Measurements from ENCODE around the gene RNASE12. TPM values are rescaled to one million over a fixed set of nuclear protein-coding genes. Genes with fewer than 3 reads are reported as not detected.

Gene RNASE12
- polyA plus RNA-seq, 1 of the 3 experiments (the other 2 are of a cell fraction), result not detected

DNA sequence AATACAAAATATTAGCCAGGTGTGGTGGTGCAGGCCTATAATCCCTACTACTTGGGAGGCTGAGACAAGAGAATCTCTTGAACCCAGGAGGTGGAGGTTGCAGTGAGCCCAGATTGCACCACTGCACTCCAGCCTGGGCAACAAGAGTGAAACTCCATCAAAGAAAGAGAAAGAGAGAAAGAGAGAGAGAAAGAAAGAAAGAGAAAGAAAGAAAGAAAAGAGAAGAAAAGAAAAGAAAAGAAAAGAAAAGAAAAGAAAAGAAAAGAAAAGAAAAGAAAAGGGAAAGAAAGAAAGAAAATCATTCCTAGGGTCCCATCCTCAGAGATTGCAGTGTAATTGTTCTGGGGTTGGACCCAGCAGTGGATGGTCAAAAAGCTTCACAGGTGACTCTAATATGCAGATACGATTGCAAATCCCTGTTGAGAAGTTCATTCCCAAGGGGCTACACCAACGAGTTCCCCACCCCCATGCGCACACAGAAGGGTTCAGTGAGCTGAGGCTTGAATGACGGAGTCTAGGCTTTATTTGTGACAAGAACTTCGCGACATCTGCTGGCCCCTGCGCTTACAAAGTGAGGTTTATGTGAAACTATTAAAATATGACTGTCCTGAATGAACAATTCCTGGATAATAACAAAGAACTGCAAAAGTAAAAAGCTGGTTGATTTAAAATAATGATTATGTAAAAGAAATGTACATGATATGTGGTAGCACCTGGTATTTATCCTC is 17.4 kb upstream of the RNASE12 start:
- H3K4me1 ChIP-seq (ENCODE audit: control insufficient read depth in 1 of 2, insufficient read depth in 2 of 2, low read depth in 1 of 2, low read length in 1 of 2), result peaks cover 0 to 4% of the 10 kb centered on the region in 2 experiments; a peak in 1 of 4 replicates
- no peak overlapping the region for H2AFZ ChIP-seq (ENCODE audit: low read depth)
- H4K20me1 ChIP-seq (ENCODE audit: insufficient read depth), result peaks cover 6% of the 10 kb centered on the region
- no peak overlapping the region for H3K9ac ChIP-seq
- no peaks in the 10 kb centered on the region for H3K79me2 ChIP-seq (ENCODE audit: insufficient read depth)
- no peaks in the 10 kb centered on the region for H3K9me3 ChIP-seq
- H3K4me3 ChIP-seq (ENCODE audit: low read depth in 2 of 2, low read length in 1 of 2), result no peak overlapping the region
- H3K4me2 ChIP-seq, result 0 out of 2 replicates have a peak overlapping the region, but pooled peaks have one; percentile 73
- ChIA-PET POLR2A (no interaction called here), CTCF (interaction anchor here (0.6 to 4.9 kb wide), 30 partner anchors 9 to 784 kb away, joined by 3 to 70 read pairs (median 5); partner anchors contain the start of genes CCNB1IP1, PARP2, RNASE11 and RNASE4)
- DNase-seq, result no peak
- peaks cover 20% of the 10 kb centered on the region for H3F3A ChIP-seq (replicated peaks; ENCODE audit: insufficient read depth)
- 37% methylated on average over 7 of the region's 7 CpGs for WGBS (ENCODE audit: low lambda C conversion rate)
- no peaks in the 10 kb centered on the region for H3K27me3 ChIP-seq (ENCODE audit: insufficient read depth)
- H3K9me2 ChIP-seq, result no peaks in the 10 kb centered on the region
- no peak overlapping the region for H3K27ac ChIP-seq (ENCODE audit: low read depth in 2 of 2, low read length in 1 of 2)
- H3K36me3 ChIP-seq (replicated peaks in 1 of 2; ENCODE audit: control insufficient read depth in 1 of 2, insufficient read depth in 2 of 2, low read length in 1 of 2), result no peaks in the 10 kb centered on the region
- no peak for TF ChIP-seq CHD2 (IDR thresholded peaks at IDR 0.05; ENCODE audit: low read length, partially characterized antibody)
- TF ChIP-seq GATA2 (CRISPR knock-in tag; IDR thresholded peaks at IDR 0.05), result no peak
- no peak for TF ChIP-seq EZH2phosphoT487 (IDR thresholded peaks at IDR 0.05; ENCODE audit: borderline replicate concordance, low read depth)
- TF ChIP-seq YY1 (IDR thresholded peaks at IDR 0.05; ENCODE audit: low read depth), result no peak
- TF ChIP-seq TCF12 (IDR thresholded peaks at IDR 0.05), result no peak
- no peak for TF ChIP-seq RAD21 (IDR thresholded peaks at IDR 0.05; ENCODE audit: low read length)
- no peak for TF ChIP-seq TAF1 (IDR thresholded peaks at IDR 0.05; ENCODE audit: borderline replicate concordance, low read depth, low read length)
- TF ChIP-seq, protein P1, sequence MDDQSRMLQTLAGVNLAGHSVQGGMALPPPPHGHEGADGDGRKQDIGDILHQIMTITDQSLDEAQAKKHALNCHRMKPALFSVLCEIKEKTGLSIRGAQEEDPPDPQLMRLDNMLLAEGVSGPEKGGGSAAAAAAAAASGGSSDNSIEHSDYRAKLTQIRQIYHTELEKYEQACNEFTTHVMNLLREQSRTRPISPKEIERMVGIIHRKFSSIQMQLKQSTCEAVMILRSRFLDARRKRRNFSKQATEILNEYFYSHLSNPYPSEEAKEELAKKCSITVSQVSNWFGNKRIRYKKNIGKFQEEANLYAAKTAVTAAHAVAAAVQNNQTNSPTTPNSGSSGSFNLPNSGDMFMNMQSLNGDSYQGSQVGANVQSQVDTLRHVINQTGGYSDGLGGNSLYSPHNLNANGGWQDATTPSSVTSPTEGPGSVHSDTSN (IDR thresholded peaks at IDR 0.05), result no peak
- TF ChIP-seq FOSL2 (IDR thresholded peaks at IDR 0.05; ENCODE audit: borderline replicate concordance, low read depth), result no peak

DNA sequence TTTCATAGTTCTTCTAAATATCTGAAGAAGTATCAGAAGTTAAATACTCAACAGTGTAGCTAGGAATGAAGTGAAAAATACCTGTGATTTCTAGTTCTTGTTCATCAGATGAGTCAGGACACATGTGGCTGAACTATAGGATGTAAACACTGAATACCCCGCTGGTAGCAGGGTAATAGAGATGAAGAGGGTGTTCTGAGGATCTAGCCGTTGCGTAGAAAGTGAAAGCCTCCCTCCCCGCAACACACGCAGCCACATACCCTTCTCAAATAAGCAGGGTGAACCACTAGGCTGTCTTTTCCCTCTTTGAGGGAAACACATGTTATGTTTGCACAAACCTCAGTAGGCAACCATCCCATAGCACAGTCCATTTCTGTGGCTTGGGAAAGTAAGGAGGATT is 16.4 kb upstream of the RNASE12 start:
- Histone ChIP-seq H3K4me1 (ENCODE audit: control insufficient read depth in 1 of 2, insufficient read depth in 2 of 2, low read depth in 1 of 2, low read length in 1 of 2) (peaks cover 0 to 4% of the 10 kb centered on the region in 2 experiments; a peak in 1 of 4 replicates), H3K27me3 (ENCODE audit: insufficient read depth) (no peaks in the 10 kb centered on the region), H3F3A (replicated peaks; ENCODE audit: insufficient read depth) (peaks cover 14% of the 10 kb centered on the region), H3K36me3 (replicated peaks in 1 of 2; ENCODE audit: control insufficient read depth in 1 of 2, insufficient read depth in 2 of 2, low read length in 1 of 2) (no peaks in the 10 kb centered on the region), H3K9me3 (no peaks in the 10 kb centered on the region), H3K27ac (ENCODE audit: low read depth in 2 of 2, low read length in 1 of 2) (no peak overlapping the region), H3K79me2 (ENCODE audit: insufficient read depth) (no peaks in the 10 kb centered on the region), H3K9ac (no peak overlapping the region), H2AFZ (ENCODE audit: low read depth) (no peak overlapping the region; the same call in 1 of the 2 replicates), H3K4me2 (no peak overlapping the region), H4K20me1 (ENCODE audit: insufficient read depth) (peaks cover 1% of the 10 kb centered on the region), H3K9me2 (no peaks in the 10 kb centered on the region), H3K4me3 (ENCODE audit: low read depth in 2 of 2, low read length in 1 of 2) (no peak overlapping the region)
- CTCF ChIA-PET, result interaction anchor here (0.6 to 4.9 kb wide), 12 partner anchors 8 to 784 kb away, joined by 3 to 70 read pairs (median 4); no protein-coding TSS in a partner anchor
- POLR2A ChIA-PET, result no interaction called here
- 21% methylated on average over 5 of the region's 5 CpGs for whole genome bisulfite sequencing (ENCODE audit: low lambda C conversion rate)
- TF ChIP-seq, protein P2, sequence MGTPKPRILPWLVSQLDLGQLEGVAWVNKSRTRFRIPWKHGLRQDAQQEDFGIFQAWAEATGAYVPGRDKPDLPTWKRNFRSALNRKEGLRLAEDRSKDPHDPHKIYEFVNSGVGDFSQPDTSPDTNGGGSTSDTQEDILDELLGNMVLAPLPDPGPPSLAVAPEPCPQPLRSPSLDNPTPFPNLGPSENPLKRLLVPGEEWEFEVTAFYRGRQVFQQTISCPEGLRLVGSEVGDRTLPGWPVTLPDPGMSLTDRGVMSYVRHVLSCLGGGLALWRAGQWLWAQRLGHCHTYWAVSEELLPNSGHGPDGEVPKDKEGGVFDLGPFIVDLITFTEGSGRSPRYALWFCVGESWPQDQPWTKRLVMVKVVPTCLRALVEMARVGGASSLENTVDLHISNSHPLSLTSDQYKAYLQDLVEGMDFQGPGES (IDR thresholded peaks at IDR 0.05; ENCODE audit: low read depth, low read length), result no peak
- TF ChIP-seq, protein P3, sequence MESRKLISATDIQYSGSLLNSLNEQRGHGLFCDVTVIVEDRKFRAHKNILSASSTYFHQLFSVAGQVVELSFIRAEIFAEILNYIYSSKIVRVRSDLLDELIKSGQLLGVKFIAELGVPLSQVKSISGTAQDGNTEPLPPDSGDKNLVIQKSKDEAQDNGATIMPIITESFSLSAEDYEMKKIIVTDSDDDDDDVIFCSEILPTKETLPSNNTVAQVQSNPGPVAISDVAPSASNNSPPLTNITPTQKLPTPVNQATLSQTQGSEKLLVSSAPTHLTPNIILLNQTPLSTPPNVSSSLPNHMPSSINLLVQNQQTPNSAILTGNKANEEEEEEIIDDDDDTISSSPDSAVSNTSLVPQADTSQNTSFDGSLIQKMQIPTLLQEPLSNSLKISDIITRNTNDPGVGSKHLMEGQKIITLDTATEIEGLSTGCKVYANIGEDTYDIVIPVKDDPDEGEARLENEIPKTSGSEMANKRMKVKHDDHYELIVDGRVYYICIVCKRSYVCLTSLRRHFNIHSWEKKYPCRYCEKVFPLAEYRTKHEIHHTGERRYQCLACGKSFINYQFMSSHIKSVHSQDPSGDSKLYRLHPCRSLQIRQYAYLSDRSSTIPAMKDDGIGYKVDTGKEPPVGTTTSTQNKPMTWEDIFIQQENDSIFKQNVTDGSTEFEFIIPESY (IDR thresholded peaks at IDR 0.05; ENCODE audit: borderline replicate concordance, low read depth), result no peak
- TF ChIP-seq, protein P4, sequence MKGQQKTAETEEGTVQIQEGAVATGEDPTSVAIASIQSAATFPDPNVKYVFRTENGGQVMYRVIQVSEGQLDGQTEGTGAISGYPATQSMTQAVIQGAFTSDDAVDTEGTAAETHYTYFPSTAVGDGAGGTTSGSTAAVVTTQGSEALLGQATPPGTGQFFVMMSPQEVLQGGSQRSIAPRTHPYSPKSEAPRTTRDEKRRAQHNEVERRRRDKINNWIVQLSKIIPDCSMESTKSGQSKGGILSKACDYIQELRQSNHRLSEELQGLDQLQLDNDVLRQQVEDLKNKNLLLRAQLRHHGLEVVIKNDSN (IDR thresholded peaks at IDR 0.05; ENCODE audit: borderline replicate concordance, low read depth), result no peak
- DNase-seq, result no peak
